ENCODE data around the gene HOXC6. TPM values are rescaled to one million over a fixed set of nuclear protein-coding genes. Genes with fewer than 3 reads are reported as not detected.

Gene HOXC6
- under 1 TPM in 3 of 4 donors, not detected in 1; 0.23 to 0.42 (median 0.32) TPM for total RNA-seq

DNA sequence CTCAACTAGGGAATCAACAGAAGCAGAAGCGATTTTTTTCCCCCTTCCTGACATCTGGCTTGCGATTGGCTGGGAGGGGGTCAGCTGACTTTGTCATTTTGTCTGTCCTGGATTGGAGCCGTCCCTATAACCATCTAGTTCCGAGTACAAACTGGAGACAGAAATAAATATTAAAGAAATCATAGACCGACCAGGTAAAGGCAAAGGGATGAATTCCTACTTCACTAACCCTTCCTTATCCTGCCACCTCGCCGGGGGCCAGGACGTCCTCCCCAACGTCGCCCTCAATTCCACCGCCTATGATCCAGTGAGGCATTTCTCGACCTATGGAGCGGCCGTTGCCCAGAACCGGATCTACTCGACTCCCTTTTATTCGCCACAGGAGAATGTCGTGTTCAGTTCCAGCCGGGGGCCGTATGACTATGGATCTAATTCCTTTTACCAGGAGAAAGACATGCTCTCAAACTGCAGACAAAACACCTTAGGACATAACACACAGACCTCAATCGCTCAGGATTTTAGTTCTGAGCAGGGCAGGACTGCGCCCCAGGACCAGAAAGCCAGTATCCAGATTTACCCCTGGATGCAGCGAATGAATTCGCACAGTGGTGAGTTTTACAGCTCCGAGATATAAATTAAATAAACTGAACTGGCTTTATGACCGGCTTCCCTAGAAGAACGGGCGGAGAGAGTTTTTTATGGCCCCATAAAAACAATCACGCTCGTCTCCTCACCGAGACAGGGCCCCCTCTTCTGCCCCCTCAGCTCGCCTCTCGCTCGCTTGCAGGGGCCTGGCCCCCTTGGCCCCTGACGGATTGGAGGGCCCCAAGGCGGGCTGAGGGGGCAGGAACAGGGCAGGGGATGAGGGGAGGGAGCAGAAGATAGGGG is at the start of gene HOXC6:
Gene HOXC6, plus strand, starts transcription at position 127 of the 888 bp plus-strand sequence. Its CDS starts 82 bp downstream, at position 209.
- peak in 1 of 2 donors; percentile 5 for TF ChIP-seq POLR2AphosphoS5 (IDR thresholded peaks at IDR 0.05)
- TF ChIP-seq, protein P1, sequence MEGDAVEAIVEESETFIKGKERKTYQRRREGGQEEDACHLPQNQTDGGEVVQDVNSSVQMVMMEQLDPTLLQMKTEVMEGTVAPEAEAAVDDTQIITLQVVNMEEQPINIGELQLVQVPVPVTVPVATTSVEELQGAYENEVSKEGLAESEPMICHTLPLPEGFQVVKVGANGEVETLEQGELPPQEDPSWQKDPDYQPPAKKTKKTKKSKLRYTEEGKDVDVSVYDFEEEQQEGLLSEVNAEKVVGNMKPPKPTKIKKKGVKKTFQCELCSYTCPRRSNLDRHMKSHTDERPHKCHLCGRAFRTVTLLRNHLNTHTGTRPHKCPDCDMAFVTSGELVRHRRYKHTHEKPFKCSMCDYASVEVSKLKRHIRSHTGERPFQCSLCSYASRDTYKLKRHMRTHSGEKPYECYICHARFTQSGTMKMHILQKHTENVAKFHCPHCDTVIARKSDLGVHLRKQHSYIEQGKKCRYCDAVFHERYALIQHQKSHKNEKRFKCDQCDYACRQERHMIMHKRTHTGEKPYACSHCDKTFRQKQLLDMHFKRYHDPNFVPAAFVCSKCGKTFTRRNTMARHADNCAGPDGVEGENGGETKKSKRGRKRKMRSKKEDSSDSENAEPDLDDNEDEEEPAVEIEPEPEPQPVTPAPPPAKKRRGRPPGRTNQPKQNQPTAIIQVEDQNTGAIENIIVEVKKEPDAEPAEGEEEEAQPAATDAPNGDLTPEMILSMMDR (IDR thresholded peaks at IDR 0.05) = no peak
- peaks cover 5 to 33% (median 19%) of the 10 kb centered on the region in 4 donors for H3K4me1 ChIP-seq
- H3K4me3 ChIP-seq = peak within 1 kb of the TSS; percentile 27 to 36 (median 32)
- H3K9me3 ChIP-seq = no peaks in the 10 kb centered on the region
- peaks cover 0 to 99% (median 67%) of the 10 kb centered on the region in 4 donors for H3K27me3 ChIP-seq
- no peak for DNase-seq (ENCODE audit: extremely low spot score)
- H3K27ac ChIP-seq (replicated peaks in 1 of 4) = no peak within 1 kb of the TSS
- intact Hi-C loops (cut with DNase I) = no loop called here
- WGBS = 11% methylated on average over 36 of the region's 36 CpGs
- no peaks in the 10 kb centered on the region for H3K36me3 ChIP-seq

DNA sequence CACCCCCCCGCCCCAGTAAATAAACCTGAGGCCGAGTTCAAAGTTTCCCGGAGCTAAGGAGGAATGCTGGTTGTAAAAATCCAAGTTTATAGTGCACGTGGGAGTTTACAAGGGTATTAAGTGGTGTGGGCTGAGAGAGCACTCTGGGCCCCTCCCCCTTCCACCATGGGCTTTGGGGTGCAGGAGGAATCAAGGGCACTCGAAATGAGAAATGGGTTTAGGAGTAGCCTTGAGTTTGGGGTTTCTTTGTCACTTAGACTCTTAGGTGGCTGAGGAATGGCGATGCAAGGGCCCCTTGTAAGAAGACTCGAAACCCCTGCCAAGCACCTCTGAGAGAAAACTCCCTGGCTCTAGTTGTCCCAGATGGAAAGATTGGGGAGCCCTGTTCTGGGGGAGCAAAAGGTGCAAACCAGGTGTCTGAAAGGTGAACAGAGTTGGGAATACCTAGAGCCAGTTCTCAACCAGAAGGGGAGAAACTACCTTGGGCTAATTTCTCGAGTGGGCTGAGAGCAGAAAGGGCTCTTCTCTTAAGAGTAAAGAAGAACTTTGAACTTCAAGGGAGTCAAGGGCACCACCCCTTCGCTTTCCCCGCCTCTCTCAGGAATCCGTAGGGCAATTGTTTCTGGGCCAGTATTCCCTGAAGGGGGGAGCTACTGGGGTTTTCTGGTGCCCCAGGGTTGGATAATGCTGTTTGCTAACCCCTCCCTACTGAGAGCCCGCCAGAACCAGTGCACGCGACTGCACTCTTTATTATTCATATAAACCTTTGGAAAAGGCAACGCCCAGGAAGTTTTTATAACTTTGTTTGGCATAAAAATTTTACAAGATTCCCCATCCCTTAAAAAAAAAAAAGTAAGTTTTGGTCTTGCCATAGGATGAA is 49.5 kb upstream of the HOXC6 start:
- TF ChIP-seq, protein P1 (IDR thresholded peaks at IDR 0.05) = no peak
- no peak for TF ChIP-seq POLR2AphosphoS5 (IDR thresholded peaks at IDR 0.05)
- no peak for TF ChIP-seq POLR2A (IDR thresholded peaks at IDR 0.05; ENCODE audit: low read depth)
- no peak for TF ChIP-seq EP300 (IDR thresholded peaks at IDR 0.05)
- H3K27me3 ChIP-seq = peaks cover 11 to 100% (median 89%) of the 10 kb centered on the region in 4 donors

DNA sequence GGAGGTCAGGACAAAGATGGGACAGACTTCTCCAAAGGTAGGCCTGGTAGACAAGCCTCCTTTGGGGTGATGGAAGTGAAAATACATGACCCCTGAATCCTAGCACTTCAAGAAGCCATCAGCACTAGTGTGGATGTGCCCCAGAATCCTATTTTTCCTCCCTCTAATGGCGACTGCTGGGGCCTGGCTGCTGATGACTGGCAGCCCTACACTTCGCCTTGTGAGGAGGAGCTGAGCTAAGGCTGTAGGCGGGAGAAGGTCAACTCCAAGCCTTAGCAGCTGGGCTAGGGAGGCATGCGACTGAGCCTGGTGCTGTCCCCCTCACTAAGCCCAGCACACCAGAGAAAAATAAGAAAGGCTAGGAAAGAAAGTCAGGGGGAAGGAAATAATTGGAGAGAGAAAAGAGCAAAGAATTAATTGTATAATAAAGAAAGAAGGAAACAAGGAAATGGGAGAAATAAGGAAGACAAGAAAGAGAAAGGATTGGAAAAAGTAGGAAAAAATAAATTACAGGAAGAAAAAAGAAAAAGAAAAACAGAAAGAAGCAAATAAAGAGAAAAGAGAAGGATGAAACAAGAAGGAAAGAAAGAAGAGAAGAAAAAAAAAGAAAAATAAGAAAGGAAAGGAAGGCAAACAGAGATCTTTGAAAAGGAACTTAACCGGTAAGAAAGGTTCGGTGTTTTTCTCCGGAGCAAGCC is 48.0 kb upstream of the HOXC6 start:
- no peak overlapping the region for H3K4me3 ChIP-seq
- H3K27ac ChIP-seq (replicated peaks in 1 of 4) = no peak overlapping the region
- DNase-seq (ENCODE audit: extremely low spot score) = no peak
- H3K4me1 ChIP-seq = peaks cover 6 to 25% (median 21%) of the 10 kb centered on the region in 4 donors
- H3K27me3 ChIP-seq = peaks cover 15 to 100% (median 89%) of the 10 kb centered on the region in 4 donors
- 25% methylated on average over 7 of the region's 7 CpGs for WGBS
- no peaks in the 10 kb centered on the region for H3K9me3 ChIP-seq
- TF ChIP-seq POLR2AphosphoS5 (IDR thresholded peaks at IDR 0.05) (no peak), POLR2A (IDR thresholded peaks at IDR 0.05; ENCODE audit: low read depth) (no peak), EP300 (IDR thresholded peaks at IDR 0.05) (no peak)
- TF ChIP-seq, protein P1 (IDR thresholded peaks at IDR 0.05) = no peak
- intact Hi-C loops (cut with DNase I) = no loop called here
- no peaks in the 10 kb centered on the region for H3K36me3 ChIP-seq

More for the DNA sequence above, 49.5 kb upstream of the HOXC6 start:
- Histone ChIP-seq H3K4me3 (no peak overlapping the region), H3K27ac (replicated peaks in 1 of 4) (no peak overlapping the region), H3K36me3 (no peaks in the 10 kb centered on the region), H3K4me1 (peaks cover 16 to 25% (median 21%) of the 10 kb centered on the region in 4 donors), H3K9me3 (no peaks in the 10 kb centered on the region)
- no peak for DNase-seq (ENCODE audit: extremely low spot score)
- intact Hi-C loops (cut with DNase I) = no loop called here
- WGBS = 13% methylated on average over 15 of the region's 15 CpGs

DNA sequence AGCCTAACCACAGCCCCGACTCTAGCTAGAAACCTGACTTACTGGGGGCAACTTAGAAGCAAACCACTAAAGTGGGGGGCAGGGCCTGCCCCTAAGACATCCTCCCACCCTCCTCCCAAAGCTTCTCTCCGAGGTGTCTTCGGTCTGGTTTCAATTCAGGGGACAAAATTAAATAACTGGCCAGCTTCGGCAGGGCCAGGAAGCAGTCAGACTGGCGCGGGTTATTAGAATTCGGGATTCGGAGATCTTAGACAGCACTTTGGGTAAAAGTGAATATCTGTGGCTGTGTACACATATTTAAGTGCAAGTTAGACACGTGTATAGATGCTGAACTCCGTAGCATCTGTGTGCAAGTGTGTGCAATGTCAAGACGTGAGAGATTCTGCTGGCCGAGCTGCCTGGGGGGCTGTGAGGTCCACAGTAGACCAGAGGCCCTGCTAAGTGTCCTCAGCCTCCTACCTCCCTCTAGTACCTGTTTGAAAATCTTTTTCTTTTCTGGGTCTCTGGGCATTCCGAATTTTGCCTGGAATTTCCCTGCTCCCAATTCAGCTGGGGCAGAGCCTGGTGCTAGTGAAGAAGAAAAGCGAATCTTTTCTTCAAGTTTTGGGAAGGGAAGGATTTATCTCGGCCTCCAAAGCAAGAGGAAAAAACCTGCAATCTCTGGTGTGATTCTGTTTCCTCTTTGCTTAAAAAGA is 47.3 kb upstream of the HOXC6 start:
- Histone ChIP-seq H3K36me3 (no peaks in the 10 kb centered on the region), H3K4me1 (peaks cover 10 to 26% (median 23%) of the 10 kb centered on the region in 4 donors), H3K27ac (replicated peaks in 1 of 4) (no peak overlapping the region), H3K27me3 (peaks cover 21 to 100% (median 89%) of the 10 kb centered on the region in 4 donors), H3K9me3 (no peaks in the 10 kb centered on the region), H3K4me3 (no peak overlapping the region)
- WGBS = 28% methylated on average over 15 of the region's 15 CpGs
- no peak for TF ChIP-seq POLR2A (IDR thresholded peaks at IDR 0.05; ENCODE audit: low read depth)
- TF ChIP-seq POLR2AphosphoS5 (IDR thresholded peaks at IDR 0.05) = no peak
- intact Hi-C loops (cut with DNase I) = no loop called here
- DNase-seq (ENCODE audit: extremely low spot score) = no peak

Data from esophagus muscularis mucosa (tissue), 4 donors.